ENCODE measurements around the gene ASCL3. TPM values are rescaled to one million over a fixed set of nuclear protein-coding genes. Genes with fewer than 3 reads are reported as not detected.
A peak's percentile ranks its signal among the peaks of the same experiment; 100 is the strongest.

The ASCL3 gene
- total and polyA plus RNA-seq, 10 of the 15 experiments (the other 5 are each of a cell fraction or from before 2014, with no cell fraction given): not detected

DNA sequence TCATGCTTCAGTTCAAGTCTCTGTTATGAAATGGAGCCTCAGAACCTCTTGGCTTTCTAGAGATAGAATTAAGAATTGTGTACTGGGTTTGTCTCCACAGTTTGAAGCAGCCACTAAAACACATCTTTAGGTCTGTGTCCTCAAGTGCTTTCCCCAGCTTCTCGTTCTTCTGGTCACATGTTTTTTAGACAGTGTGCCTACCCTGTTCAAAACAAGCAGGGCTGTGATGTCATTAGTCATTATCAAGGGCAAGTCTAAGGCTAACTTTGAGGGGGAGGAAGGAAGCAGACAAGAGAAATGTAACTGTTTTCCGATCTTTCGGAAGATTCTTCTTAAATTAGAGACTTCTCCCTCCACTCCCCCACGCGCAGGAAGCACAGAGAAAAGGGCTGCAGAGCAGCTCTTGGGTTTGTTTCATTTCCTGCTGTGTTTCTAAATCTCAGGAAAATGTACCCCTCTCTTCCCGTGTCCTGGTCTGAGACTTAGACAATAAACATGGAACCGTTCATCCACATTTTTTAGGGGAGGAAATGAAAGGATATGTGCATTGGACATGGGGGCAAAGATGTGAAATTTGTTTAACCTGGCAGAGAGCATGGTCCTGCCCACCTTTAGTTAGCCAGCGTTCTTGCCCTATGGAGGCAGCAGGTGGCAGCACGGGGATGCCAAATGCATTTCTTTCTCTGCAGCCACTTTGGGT is 28.7 kb downstream of the ASCL3 start (continued):
- TF ChIP-seq, protein P1, sequence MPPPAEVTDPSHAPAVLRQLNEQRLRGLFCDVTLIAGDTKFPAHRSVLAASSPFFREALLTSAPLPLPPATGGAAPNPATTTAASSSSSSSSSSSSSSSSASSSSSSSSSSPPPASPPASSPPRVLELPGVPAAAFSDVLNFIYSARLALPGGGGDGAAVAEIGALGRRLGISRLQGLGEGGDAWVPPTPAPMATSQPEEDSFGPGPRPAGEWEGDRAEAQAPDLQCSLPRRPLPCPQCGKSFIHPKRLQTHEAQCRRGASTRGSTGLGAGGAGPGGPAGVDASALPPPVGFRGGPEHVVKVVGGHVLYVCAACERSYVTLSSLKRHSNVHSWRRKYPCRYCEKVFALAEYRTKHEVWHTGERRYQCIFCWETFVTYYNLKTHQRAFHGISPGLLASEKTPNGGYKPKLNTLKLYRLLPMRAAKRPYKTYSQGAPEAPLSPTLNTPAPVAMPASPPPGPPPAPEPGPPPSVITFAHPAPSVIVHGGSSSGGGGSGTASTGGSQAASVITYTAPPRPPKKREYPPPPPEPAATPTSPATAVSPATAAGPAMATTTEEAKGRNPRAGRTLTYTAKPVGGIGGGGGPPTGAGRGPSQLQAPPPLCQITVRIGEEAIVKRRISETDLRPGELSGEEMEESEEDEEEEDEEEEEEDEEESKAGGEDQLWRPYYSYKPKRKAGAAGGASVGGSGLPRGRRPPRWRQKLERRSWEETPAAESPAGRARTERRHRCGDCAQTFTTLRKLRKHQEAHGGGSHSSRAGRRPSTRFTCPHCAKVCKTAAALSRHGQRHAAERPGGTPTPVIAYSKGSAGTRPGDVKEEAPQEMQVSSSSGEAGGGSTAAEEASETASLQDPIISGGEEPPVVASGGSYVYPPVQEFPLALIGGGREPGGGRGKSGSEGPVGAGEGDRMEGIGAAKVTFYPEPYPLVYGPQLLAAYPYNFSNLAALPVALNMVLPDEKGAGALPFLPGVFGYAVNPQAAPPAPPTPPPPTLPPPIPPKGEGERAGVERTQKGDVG (CRISPR knock-in tag; IDR thresholded peaks at IDR 0.05): no peak
- TF ChIP-seq NKRF (conservative IDR thresholded peaks at IDR 0.05): 0 out of 2 replicates have a peak, but pooled peaks have one; percentile 35
- TF ChIP-seq ASH2L (IDR thresholded peaks at IDR 0.05; ENCODE audit: borderline replicate concordance, low read depth): no peak
- TF ChIP-seq ETV6 (conservative IDR thresholded peaks at IDR 0.05 in 1 of 2, IDR thresholded peaks at IDR 0.05 in 1 of 2; ENCODE audit: borderline replicate concordance in 1 of 2, low read depth in 1 of 2): 0 out of 4 replicates have a peak, but pooled peaks of 1 of the 2 experiments have one; percentile 30
- no peak for TF ChIP-seq CBX5 (IDR thresholded peaks at IDR 0.05; ENCODE audit: low read depth)
- TF ChIP-seq, protein P2, sequence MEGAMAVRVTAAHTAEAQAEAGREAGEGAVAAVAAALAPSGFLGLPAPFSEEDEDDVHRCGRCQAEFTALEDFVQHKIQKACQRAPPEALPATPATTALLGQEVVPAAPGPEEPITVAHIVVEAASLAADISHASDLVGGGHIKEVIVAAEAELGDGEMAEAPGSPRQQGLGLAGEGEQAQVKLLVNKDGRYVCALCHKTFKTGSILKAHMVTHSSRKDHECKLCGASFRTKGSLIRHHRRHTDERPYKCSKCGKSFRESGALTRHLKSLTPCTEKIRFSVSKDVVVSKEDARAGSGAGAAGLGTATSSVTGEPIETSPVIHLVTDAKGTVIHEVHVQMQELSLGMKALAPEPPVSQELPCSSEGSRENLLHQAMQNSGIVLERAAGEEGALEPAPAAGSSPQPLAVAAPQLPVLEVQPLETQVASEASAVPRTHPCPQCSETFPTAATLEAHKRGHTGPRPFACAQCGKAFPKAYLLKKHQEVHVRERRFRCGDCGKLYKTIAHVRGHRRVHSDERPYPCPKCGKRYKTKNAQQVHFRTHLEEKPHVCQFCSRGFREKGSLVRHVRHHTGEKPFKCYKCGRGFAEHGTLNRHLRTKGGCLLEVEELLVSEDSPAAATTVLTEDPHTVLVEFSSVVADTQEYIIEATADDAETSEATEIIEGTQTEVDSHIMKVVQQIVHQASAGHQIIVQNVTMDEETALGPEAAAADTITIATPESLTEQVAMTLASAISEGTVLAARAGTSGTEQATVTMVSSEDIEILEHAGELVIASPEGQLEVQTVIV (IDR thresholded peaks at IDR 0.05; ENCODE audit: borderline replicate concordance, partially characterized antibody): no peak
- TF ChIP-seq USF2 (IDR thresholded peaks at IDR 0.05; ENCODE audit: borderline replicate concordance, low read depth, low read length): no peak
- TF ChIP-seq HDGF (IDR thresholded peaks at IDR 0.05): no peak
- no peak for TF ChIP-seq RBBP5 (conservative IDR thresholded peaks at IDR 0.05)
- TF ChIP-seq IKZF1 (conservative IDR thresholded peaks at IDR 0.05): 0 out of 2 replicates have a peak, but pooled peaks have one; percentile 20
- TF ChIP-seq GABPA (IDR thresholded peaks at IDR 0.05; ENCODE audit: low read depth): no peak
- no peak for TF ChIP-seq REST (IDR thresholded peaks at IDR 0.05; ENCODE audit: low read depth, low read length)
- no peak for TF ChIP-seq YY1 (IDR thresholded peaks at IDR 0.05; ENCODE audit: low read depth, low read length)
- no peak for TF ChIP-seq SPI1 (IDR thresholded peaks at IDR 0.05; ENCODE audit: borderline replicate concordance, insufficient read depth, low read depth, low read length)
